ENCODE results near the gene CLTC. TPM values are rescaled to one million over a fixed set of nuclear protein-coding genes. Genes with fewer than 3 reads are reported as not detected.

CLTC gene
- total RNA-seq, 1 experiment from 2014 or later, result 212 TPM

DNA sequence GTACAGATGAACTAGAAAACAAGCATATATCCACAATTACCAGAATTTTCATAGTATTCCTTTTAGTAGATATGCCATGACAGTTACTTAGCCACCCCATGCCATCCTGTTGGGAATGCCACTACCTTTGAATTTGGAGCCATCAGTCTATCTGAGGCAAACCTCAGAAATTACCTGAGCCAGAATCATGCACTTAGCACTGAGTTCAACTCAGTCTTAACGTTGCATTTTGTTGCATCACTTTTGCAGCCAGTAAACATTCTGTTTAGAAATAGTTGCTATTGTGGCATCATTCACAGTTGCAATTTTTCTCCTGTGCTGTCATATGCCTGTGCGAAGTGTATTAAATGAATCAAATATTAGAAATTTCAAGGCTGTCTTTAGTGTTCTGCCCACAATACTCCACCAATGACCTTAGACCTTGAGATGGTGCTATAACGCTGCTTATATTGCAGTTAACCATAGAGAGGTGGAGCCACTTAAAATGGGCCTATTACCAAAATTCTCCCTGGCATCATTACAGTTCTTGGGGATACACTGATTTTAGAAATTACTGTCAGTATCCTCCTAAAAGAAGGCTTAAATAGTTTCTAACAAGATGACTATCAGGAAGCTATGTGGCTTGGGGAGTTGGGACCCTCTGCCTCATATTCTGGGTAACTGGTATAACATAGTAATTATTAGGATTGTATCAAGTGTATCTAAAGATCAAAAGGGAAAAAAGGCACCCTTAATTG lies 76.4 kb downstream of the CLTC start:
- no TSS peak for BruUV-seq (replicated peaks)
- intact Hi-C loops (cut with micrococcal nuclease; ENCODE audit: unreplicated experiment), result loop anchor here (10.0 kb wide), 1 partner anchor 51 kb away; no protein-coding TSS in a partner anchor
- no peaks in the 10 kb centered on the region for H3K9me3 Mint-ChIP-seq (ENCODE audit: low read depth, unreplicated experiment)
- CTCF ChIA-PET, result no interaction called here
- peaks cover 11% of the 10 kb centered on the region for H3K4me1 Mint-ChIP-seq (ENCODE audit: low read depth, unreplicated experiment)
- peak overlapping the region; percentile 66 for H3K27ac Mint-ChIP-seq (ENCODE audit: unreplicated experiment)
- H3K36me3 Mint-ChIP-seq (ENCODE audit: insufficient read depth, unreplicated experiment), result peaks cover 79% of the 10 kb centered on the region
- TF ChIP-seq, protein P1, sequence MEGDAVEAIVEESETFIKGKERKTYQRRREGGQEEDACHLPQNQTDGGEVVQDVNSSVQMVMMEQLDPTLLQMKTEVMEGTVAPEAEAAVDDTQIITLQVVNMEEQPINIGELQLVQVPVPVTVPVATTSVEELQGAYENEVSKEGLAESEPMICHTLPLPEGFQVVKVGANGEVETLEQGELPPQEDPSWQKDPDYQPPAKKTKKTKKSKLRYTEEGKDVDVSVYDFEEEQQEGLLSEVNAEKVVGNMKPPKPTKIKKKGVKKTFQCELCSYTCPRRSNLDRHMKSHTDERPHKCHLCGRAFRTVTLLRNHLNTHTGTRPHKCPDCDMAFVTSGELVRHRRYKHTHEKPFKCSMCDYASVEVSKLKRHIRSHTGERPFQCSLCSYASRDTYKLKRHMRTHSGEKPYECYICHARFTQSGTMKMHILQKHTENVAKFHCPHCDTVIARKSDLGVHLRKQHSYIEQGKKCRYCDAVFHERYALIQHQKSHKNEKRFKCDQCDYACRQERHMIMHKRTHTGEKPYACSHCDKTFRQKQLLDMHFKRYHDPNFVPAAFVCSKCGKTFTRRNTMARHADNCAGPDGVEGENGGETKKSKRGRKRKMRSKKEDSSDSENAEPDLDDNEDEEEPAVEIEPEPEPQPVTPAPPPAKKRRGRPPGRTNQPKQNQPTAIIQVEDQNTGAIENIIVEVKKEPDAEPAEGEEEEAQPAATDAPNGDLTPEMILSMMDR (IDR thresholded peaks at IDR 0.05; ENCODE audit: unreplicated experiment), result no peak
- H3K27me3 Mint-ChIP-seq (ENCODE audit: unreplicated experiment), result no peaks in the 10 kb centered on the region
- no peak overlapping the region for H3K4me3 Mint-ChIP-seq (ENCODE audit: low read depth, unreplicated experiment)
- DNase-seq, result no peak

DNA sequence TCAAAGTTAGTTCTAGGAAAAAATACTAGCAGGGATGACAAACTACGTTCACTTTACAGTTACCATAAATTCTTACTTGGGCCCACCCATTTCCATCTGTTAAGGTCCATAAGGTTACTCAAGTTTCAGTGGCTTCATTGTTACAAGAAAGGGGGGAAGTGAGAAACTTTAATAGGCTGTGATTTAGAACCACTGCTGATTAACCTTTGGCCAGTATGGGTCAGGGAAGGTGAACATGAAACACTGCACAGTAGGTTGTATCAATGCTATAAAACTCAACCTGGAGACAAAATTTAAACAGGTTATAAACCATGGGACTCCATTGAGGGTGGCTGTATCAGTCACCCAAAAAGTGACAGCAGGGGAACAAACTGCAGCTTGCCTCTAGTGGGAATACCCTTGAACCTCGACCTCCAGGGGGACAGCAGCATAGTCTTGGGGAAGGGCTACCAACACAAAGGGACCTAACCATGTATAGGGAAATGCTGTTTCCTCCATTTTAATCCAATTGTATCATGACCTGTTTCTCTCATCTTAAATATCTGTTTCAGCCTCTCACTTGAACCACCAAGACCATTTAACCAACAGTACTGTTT lies 77.1 kb downstream of the CLTC start:
- H3K27ac Mint-ChIP-seq (ENCODE audit: unreplicated experiment), result peak overlapping the region; percentile 66
- intact Hi-C loops (cut with micrococcal nuclease; ENCODE audit: unreplicated experiment), result loop anchor here (10.0 kb wide), 1 partner anchor 52 kb away; no protein-coding TSS in a partner anchor

DNA sequence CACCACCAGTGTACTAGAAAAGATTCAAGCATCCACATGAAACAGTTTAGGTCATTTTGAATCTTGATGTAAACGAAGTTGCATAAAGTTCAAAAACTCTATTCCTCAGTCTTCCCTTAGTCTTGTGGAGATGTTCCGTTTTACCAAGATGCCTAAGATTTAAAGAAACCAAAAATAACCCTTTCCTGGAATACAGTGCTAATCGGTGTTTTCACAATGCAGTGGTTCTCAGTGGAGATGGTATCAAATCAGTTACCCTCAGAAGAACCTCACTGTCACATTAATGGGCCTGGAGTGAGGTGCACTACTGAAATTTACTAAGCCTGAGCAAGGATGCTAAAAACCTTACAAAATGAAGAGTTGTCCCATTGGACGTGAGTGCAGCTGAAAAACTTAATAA lies 78.4 kb downstream of the CLTC start:
- peak overlapping the region; percentile 30 for H3K27ac Mint-ChIP-seq (ENCODE audit: unreplicated experiment)
- no peak for DNase-seq

More for the DNA sequence above, 77.1 kb downstream of the CLTC start:
- BruUV-seq (replicated peaks), result no TSS peak
- peaks cover 74% of the 10 kb centered on the region for H3K36me3 Mint-ChIP-seq (ENCODE audit: insufficient read depth, unreplicated experiment)
- H3K4me1 Mint-ChIP-seq (ENCODE audit: low read depth, unreplicated experiment), result peaks cover 14% of the 10 kb centered on the region
- DNase-seq, result no peak
- TF ChIP-seq, protein P1 (IDR thresholded peaks at IDR 0.05; ENCODE audit: unreplicated experiment), result no peak
- H3K4me3 Mint-ChIP-seq (ENCODE audit: low read depth, unreplicated experiment), result no peak overlapping the region
- CTCF ChIA-PET, result no interaction called here
- H3K27me3 Mint-ChIP-seq (ENCODE audit: unreplicated experiment), result no peaks in the 10 kb centered on the region
- H3K9me3 Mint-ChIP-seq (ENCODE audit: low read depth, unreplicated experiment), result no peaks in the 10 kb centered on the region

DNA sequence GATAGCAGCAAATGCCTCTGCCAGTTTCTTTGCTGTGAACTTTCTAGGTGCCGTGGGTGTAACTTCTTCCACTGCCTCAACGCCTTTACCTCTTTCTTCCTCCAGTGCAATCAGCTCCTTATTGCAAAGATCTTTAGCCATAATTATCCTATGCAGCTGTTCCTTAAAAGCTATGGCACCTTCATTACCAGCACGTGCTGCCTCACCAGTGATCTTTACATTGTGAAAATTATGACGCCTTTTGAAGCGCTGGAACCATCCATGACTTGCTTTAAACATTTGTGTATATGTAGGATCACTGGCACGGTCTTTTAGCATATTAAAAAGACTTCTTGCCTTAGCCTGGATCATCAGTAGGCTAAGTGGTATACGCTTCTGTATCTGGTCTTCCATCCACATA lies 79.5 kb downstream of the CLTC start:
- no peak overlapping the region for H3K27ac Mint-ChIP-seq (ENCODE audit: unreplicated experiment)
- no peaks in the 10 kb centered on the region for H3K9me3 Mint-ChIP-seq (ENCODE audit: low read depth, unreplicated experiment)
- TF ChIP-seq, protein P1 (IDR thresholded peaks at IDR 0.05; ENCODE audit: unreplicated experiment), result no peak
- intact Hi-C loops (cut with micrococcal nuclease; ENCODE audit: unreplicated experiment), result loop anchor here (10.0 kb wide), 1 partner anchor 54 kb away; no protein-coding TSS in a partner anchor
- H3K4me1 Mint-ChIP-seq (ENCODE audit: low read depth, unreplicated experiment), result peaks cover 18% of the 10 kb centered on the region
- no TSS peak for BruUV-seq (replicated peaks)
- no peak overlapping the region for H3K4me3 Mint-ChIP-seq (ENCODE audit: low read depth, unreplicated experiment)
- no peaks in the 10 kb centered on the region for H3K27me3 Mint-ChIP-seq (ENCODE audit: unreplicated experiment)
- CTCF ChIA-PET, result no interaction called here
- no peak for DNase-seq
- H3K36me3 Mint-ChIP-seq (ENCODE audit: insufficient read depth, unreplicated experiment), result peaks cover 79% of the 10 kb centered on the region

More for the DNA sequence above, 78.4 kb downstream of the CLTC start:
- H3K4me3 Mint-ChIP-seq (ENCODE audit: low read depth, unreplicated experiment), result no peak overlapping the region
- no peaks in the 10 kb centered on the region for H3K9me3 Mint-ChIP-seq (ENCODE audit: low read depth, unreplicated experiment)
- H3K36me3 Mint-ChIP-seq (ENCODE audit: insufficient read depth, unreplicated experiment), result peaks cover 78% of the 10 kb centered on the region
- peaks cover 14% of the 10 kb centered on the region for H3K4me1 Mint-ChIP-seq (ENCODE audit: low read depth, unreplicated experiment)
- no TSS peak for BruUV-seq (replicated peaks)
- no peaks in the 10 kb centered on the region for H3K27me3 Mint-ChIP-seq (ENCODE audit: unreplicated experiment)
- TF ChIP-seq, protein P1 (IDR thresholded peaks at IDR 0.05; ENCODE audit: unreplicated experiment), result no peak
- intact Hi-C loops (cut with micrococcal nuclease; ENCODE audit: unreplicated experiment), result loop anchor here (10.0 kb wide), 1 partner anchor 53 kb away; no protein-coding TSS in a partner anchor
- CTCF ChIA-PET, result no interaction called here
